HepG2 (cell line): ENCODE measurements around the gene NPB. TPM values are rescaled to one million over a fixed set of nuclear protein-coding genes. Genes with fewer than 3 reads are reported as not detected.

ENCODE experiments used
- ATAC-seq: fragments of 200-7000 bp; cut with Tn5 transposase; 3 replicates; pipeline ENCODE4 v1.9.1; 2020; ENCODE audit warnings: mild to moderate bottlenecking, moderate library complexity
- BruUV-seq: library from RNA; stranded (reverse); fragments of 400-500 nt; replicated peaks from 2 replicates; lab custom pipeline; 2021; lab: Mats Ljungman, UMichigan
- CTCF ChIA-PET: fragments of 300-600 bp; formaldehyde crosslinking; extraction: SDS; loops from one replicate; lab custom pipeline; 2021; ENCODE audit warnings: low total read pairs, inconsistent platforms, low intra/inter-chr PET ratio; lab: Yijun Ruan, JAX
- POLR2A ChIA-PET: fragments of 350-600 bp; sonication (Branson Sonifier 250); formaldehyde crosslinking; loops from one replicate; lab custom pipeline; 2020; ENCODE audit warnings: antibody characterized with exemption, inconsistent platforms; lab: Yijun Ruan, JAX
- DNase-seq: peaks from one replicate; pipeline ENCODE4 v3.0.0-alpha.2; 2015; ENCODE audit warnings: low spot score
- FAIRE-seq: peaks from 3 replicates; lab custom pipeline; 2011; peaks lifted over from hg19 to GRCh38; lab: Jason Lieb, UNC
- H2AFZ ChIP-seq: one replicate; pipeline ENCODE4 v1.6.1; 2011; ENCODE audit warnings: low read length, inconsistent platforms
- H3K27ac ChIP-seq: fragments of 300-600 bp; 3 replicates; pipeline ENCODE4 v1.8.0; 2011; ENCODE audit warnings: mixed run types, mild to moderate bottlenecking, mixed read lengths, low read length, inconsistent platforms; ENCODE audit not compliant: insufficient read depth; ENCODE audit errors: extremely low read length
- H3K27me3 ChIP-seq, 2 experiments: fragments of 200-600 bp in 1 of 2; 2 replicates in 1 of 2; 3 replicates in 1 of 2; pipeline versions ENCODE4 v1.6.0 to v1.8.0; 2011; ENCODE audit warnings: low read length in 2 of 2, mild to moderate bottlenecking in 2 of 2, moderate library complexity in 2 of 2, inconsistent platforms in 1 of 2; ENCODE audit not compliant: insufficient read depth in 2 of 2, control insufficient read depth in 1 of 2
- H3K36me3 ChIP-seq, 2 experiments: fragments of 200-600 bp in 1 of 2; replicated peaks in 1 of 2; 2 replicates in 1 of 2; 3 replicates in 1 of 2; pipeline versions ENCODE4 v1.5.1 to v1.8.0; 2011; ENCODE audit warnings: low read length in 2 of 2, inconsistent platforms in 1 of 2; ENCODE audit not compliant: insufficient read depth in 2 of 2, control insufficient read depth in 1 of 2
- H3K4me1 ChIP-seq: 2 replicates; pipeline ENCODE4 v1.5.1; 2012; ENCODE audit warnings: low read length, inconsistent platforms; ENCODE audit not compliant: insufficient read depth
- H3K4me2 ChIP-seq: 2 replicates; pipeline ENCODE4 v1.6.0; 2011; ENCODE audit warnings: low read depth, low read length, inconsistent platforms
- H3K4me3 ChIP-seq, 3 experiments: fragments of 200-600 bp in 1 of 3; sonication (generic), shearing (Covaris generic) in 1 of 3; replicated peaks in 1 of 3; 2 replicates each; pipeline ENCODE4 v1.5.1; 2011 to 2016; ENCODE audit warnings: low read length in 3 of 3, inconsistent platforms in 2 of 3, low read depth in 2 of 3, mild to moderate bottlenecking in 2 of 3, control low read depth in 1 of 3, mixed read lengths in 1 of 3; ENCODE audit not compliant: insufficient read depth in 1 of 3
- H3K79me2 ChIP-seq: one replicate; pipeline ENCODE4 v1.6.1; 2011; ENCODE audit warnings: low read length, inconsistent platforms; ENCODE audit not compliant: insufficient read depth
- H3K9ac ChIP-seq: 2 replicates; pipeline ENCODE4 v1.6.0; 2011; ENCODE audit warnings: mild to moderate bottlenecking, low read depth, low read length, inconsistent platforms; ENCODE audit not compliant: insufficient read depth
- H3K9me3 ChIP-seq: 2 replicates; pipeline ENCODE4 v1.5.1; 2012; ENCODE audit warnings: mild to moderate bottlenecking, low read length
- H4K20me1 ChIP-seq: 2 replicates; pipeline ENCODE4 v1.6.0; 2011; ENCODE audit warnings: inconsistent platforms, mild to moderate bottlenecking, low read length, moderate library complexity; ENCODE audit not compliant: insufficient read depth
- AGO2 ChIP-seq: fragments of 200-400 bp; formaldehyde crosslinking; optimal IDR thresholded peaks from 2 replicates; pipeline ENCODE3; 2017; ENCODE audit warnings: mild to moderate bottlenecking, low read depth, low read length, moderate library complexity
- MAF1 ChIP-seq: sonication (generic); formaldehyde crosslinking; IDR thresholded peaks from 2 replicates; pipeline ENCODE4 v1.5.0; 2020; ENCODE audit warnings: missing genetic modification reagents, borderline replicate concordance
- MIER3 ChIP-seq: IDR thresholded peaks from 2 replicates; pipeline ENCODE4 v1.6.1; 2016; ENCODE audit warnings: missing compliant biosample characterization, borderline replicate concordance
- POLR2G ChIP-seq: fragments of 200-400 bp; formaldehyde crosslinking; IDR thresholded peaks from 2 replicates; pipeline ENCODE4 v1.6.1; 2018; ENCODE audit warnings: mild to moderate bottlenecking, low read depth, low read length, moderate library complexity
- RBM22 ChIP-seq: fragments of 200-400 bp; formaldehyde crosslinking; optimal IDR thresholded peaks from 2 replicates; pipeline ENCODE3; 2017; ENCODE audit warnings: mild to moderate bottlenecking, low read length, moderate library complexity
- THAP11 ChIP-seq: IDR thresholded peaks from 2 replicates; pipeline ENCODE4 v1.6.1; 2016; ENCODE audit warnings: missing biosample characterization, missing genetic modification reagents
- ZNF446 ChIP-seq: sonication (generic); formaldehyde crosslinking; IDR thresholded peaks from 2 replicates; pipeline ENCODE4 v1.5.0; 2020; ENCODE audit warnings: mild to moderate bottlenecking, missing genetic modification reagents
- ZNF780A ChIP-seq: sonication (generic); formaldehyde crosslinking; IDR thresholded peaks from 2 replicates; pipeline ENCODE4 v1.8.0; 2022; ENCODE audit warnings: mild to moderate bottlenecking, missing genetic modification reagents, moderate library complexity
- WGBS: methylation state at CpG from one replicate; pipeline ENCODE4 v1.1.6; 2017; ENCODE audit warnings: low lambda C conversion rate; 5-methylcytosine and 5-hydroxymethylcytosine counted together
- in situ Hi-C: cut with HindIII; loops from 2 replicates; pipeline ENCODE4 v1.10.0; 2017; ENCODE audit warnings: low pct_unique_long_range_greater_than_20kb; ENCODE audit not compliant: extremely low pct_ligation_motif_present
- intact Hi-C: fragments of 100-400 bp; cut with micrococcal nuclease; formaldehyde crosslinking; loops from one replicate; pipeline ENCODE4 v1.10.0; 2022; ENCODE audit not compliant: unreplicated experiment
- polyA plus RNA-seq, 8 experiments: library from polyadenylated mRNA; depleted of rRNA in 3 of 8; stranded (reverse) in 7 of 8; unstranded in 1 of 8; fragments of >200 nt; fragmentation: Illumina TruSeq in 4 of 8; extraction: Trizol in 4 of 8; gene quantifications; 2 replicates each; pipeline versions ENCODE4 v1.2.1 to v1.2.3, GENCODE V29; 2011 to 2016; ENCODE audit warnings: low read depth in 4 of 8, missing spikeins in 1 of 8, mixed read lengths in 1 of 8; ENCODE audit not compliant: insufficient read depth in 1 of 8
- total RNA-seq, 5 experiments: library from RNA; depleted of rRNA; stranded (reverse); fragments of >200 nt; fragmentation: Illumina TruSeq; extraction: Trizol; gene quantifications; 2 replicates each; pipeline ENCODE4 v1.2.3, GENCODE V29; 2016; ENCODE audit warnings: low read depth in 1 of 5
- TF ChIP-seq, protein P1 (sequence below): sonication (generic); formaldehyde crosslinking; IDR thresholded peaks from 2 replicates; pipeline ENCODE4 v1.5.1; 2020; ENCODE audit warnings: mild to moderate bottlenecking, missing genetic modification reagents, moderate library complexity

NPB gene
- total and polyA plus RNA-seq, 2 of the 13 experiments (the other 11 are each of a cell fraction or from before 2014, with no cell fraction given): 0.11 to 0.93 TPM

GRCh38 chr17:81905424-81905875 lies 3.4 kb downstream of the NPB start (continued):
- TF ChIP-seq RBM22: peak; percentile 58
- TF ChIP-seq MAF1 (CRISPR knock-in tag): no peak
- TF ChIP-seq, protein P1, sequence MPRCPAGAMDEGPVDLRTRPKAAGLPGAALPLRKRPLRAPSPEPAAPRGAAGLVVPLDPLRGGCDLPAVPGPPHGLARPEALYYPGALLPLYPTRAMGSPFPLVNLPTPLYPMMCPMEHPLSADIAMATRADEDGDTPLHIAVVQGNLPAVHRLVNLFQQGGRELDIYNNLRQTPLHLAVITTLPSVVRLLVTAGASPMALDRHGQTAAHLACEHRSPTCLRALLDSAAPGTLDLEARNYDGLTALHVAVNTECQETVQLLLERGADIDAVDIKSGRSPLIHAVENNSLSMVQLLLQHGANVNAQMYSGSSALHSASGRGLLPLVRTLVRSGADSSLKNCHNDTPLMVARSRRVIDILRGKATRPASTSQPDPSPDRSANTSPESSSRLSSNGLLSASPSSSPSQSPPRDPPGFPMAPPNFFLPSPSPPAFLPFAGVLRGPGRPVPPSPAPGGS (CRISPR knock-in tag): no peak
- TF ChIP-seq MIER3 (CRISPR knock-in tag): no peak

GRCh38 chr17:81905993-81906392 lies 4.0 kb downstream of the NPB start:
- ATAC-seq: no peak
- DNase-seq: no peak
- ChIA-PET POLR2A (interaction anchor here (1.5 to 2.0 kb wide), 2 partner anchors 14 to 19 kb away, joined by 3 to 5 read pairs; partner anchors contain the start of genes ALYREF and ANAPC11), CTCF (no interaction called here)
- in situ Hi-C loops (no loop called here), intact Hi-C loops (no loop called here)
- no TSS peak for BruUV-seq
- no peak overlapping the region for H3K4me2 ChIP-seq
- no peak overlapping the region for H2AFZ ChIP-seq
- WGBS: 94% methylated on average over 8 of the region's 10 CpGs
- peaks cover 41% of the 10 kb centered on the region for H3K4me1 ChIP-seq
- peaks cover 47 to 57% of the 10 kb centered on the region in 2 experiments for H3K36me3 ChIP-seq
- no peak for FAIRE-seq
- H3K4me3 ChIP-seq: no peak overlapping the region
- H4K20me1 ChIP-seq: peaks cover 14% of the 10 kb centered on the region; the same call in 1 of the 2 replicates
- no peak overlapping the region for H3K27ac ChIP-seq
- H3K9me3 ChIP-seq: no peaks in the 10 kb centered on the region
- no peaks in the 10 kb centered on the region; a peak in 1 of 5 replicates for H3K27me3 ChIP-seq
- TF ChIP-seq AGO2 (peak; percentile 7), ZNF780A (no peak), ZNF446 (CRISPR knock-in tag) (no peak), THAP11 (CRISPR knock-in tag) (no peak), POLR2G (peak; percentile 47)
- peaks cover 33% of the 10 kb centered on the region for H3K79me2 ChIP-seq
- no peak overlapping the region for H3K9ac ChIP-seq
